SU-DHL-6 (cell line): ENCODE data around the gene DUXA.

Source experiments
- CTCF ChIP-seq: fragments of 200-600 bp; sonication (generic); IDR thresholded peaks from one replicate; pipeline ENCODE4 v1.5.1; 2017; ENCODE audit warnings: antibody characterized with exemption, mild to moderate bottlenecking, low read length, moderate library complexity; ENCODE audit not compliant: insufficient read depth, poor library complexity, severe bottlenecking
- EZH2phosphoT487 ChIP-seq: fragments of 200-600 bp; sonication (generic), shearing (Covaris generic); conservative IDR thresholded peaks from 2 replicates; pipeline ENCODE4 v1.6.1; 2018; ENCODE audit warnings: mild to moderate bottlenecking, antibody characterized with exemption, low read length, moderate library complexity, mixed read lengths

GRCh38 chr19:57141699-57142098 is 25.6 kb downstream of the DUXA start:
- TF ChIP-seq CTCF: no peak
- no peak for TF ChIP-seq EZH2phosphoT487
